GM19023 (cell line): Measurements from ENCODE around the gene ACBD6.
A peak's percentile ranks its signal among the peaks of the same experiment; 100 is the strongest.

ENCODE experiments used
- ATAC-seq: cut with Tn5 transposase; IDR thresholded peaks from one replicate; pipeline ENCODE4 v1.9.1; 2021; ENCODE audit warnings: mild to moderate bottlenecking, moderate library complexity; ENCODE audit not compliant: unreplicated experiment

The ACBD6 gene

GRCh38 chr1:180525715-180526039, 23.3 kb upstream of the ACBD6 start:
- ATAC-seq: no peak

- ATAC-seq: no peak
Measured at GRCh38 chr1:180524915-180525714, 22.7 kb upstream of the ACBD6 start.

- no peak for ATAC-seq
Measured at GRCh38 chr1:180524160-180524914, 22.0 kb upstream of the ACBD6 start.

GRCh38 chr1:180522213-180522515, 19.8 kb upstream of the ACBD6 start:
- ATAC-seq: no peak

GRCh38 chr1:180521474-180522212, 19.3 kb upstream of the ACBD6 start:
- ATAC-seq: no peak

- no peak for ATAC-seq
Measured at GRCh38 chr1:180519846-180520245, 17.5 kb upstream of the ACBD6 start.

- peak; percentile 85 for ATAC-seq
Measured at GRCh38 chr1:180515857-180516388, 13.5 kb upstream of the ACBD6 start.

GRCh38 chr1:180515364-180515763, 13.0 kb upstream of the ACBD6 start:
- ATAC-seq: no peak

GRCh38 chr1:180513531-180513930, 11.2 kb upstream of the ACBD6 start:
- no peak for ATAC-seq

GRCh38 chr1:180510882-180511281, 8.5 kb upstream of the ACBD6 start:
- no peak for ATAC-seq

GRCh38 chr1:180508725-180509097, 6.3 kb upstream of the ACBD6 start:
- no peak for ATAC-seq

- no peak for ATAC-seq
Measured at GRCh38 chr1:180507795-180508724, 5.7 kb upstream of the ACBD6 start.

GRCh38 chr1:180505732-180506335, 3.5 kb upstream of the ACBD6 start:
- no peak for ATAC-seq

GRCh38 chr1:180504186-180504585, 1.8 kb upstream of the ACBD6 start:
- no peak for ATAC-seq

GRCh38 chr1:180503280-180503862, 994 bp upstream of the ACBD6 start:
- no peak for ATAC-seq

GRCh38 chr1:180501865-180502360, 464 bp downstream of the ACBD6 start:
- peak; percentile 30 for ATAC-seq

- ATAC-seq: no peak
Measured at GRCh38 chr1:180500689-180501088, 1.7 kb downstream of the ACBD6 start.

- ATAC-seq: no peak
Measured at GRCh38 chr1:180498594-180498993, 3.8 kb downstream of the ACBD6 start.

GRCh38 chr1:180497826-180498225, 4.6 kb downstream of the ACBD6 start:
- no peak for ATAC-seq

- ATAC-seq: no peak
Measured at GRCh38 chr1:180494370-180494769, 8.0 kb downstream of the ACBD6 start.
